HG02642 (cell line): ENCODE data around the gene ADGRL4.
"Not testable (repeated sequence)": the region's sequence is repeated elsewhere in the genome, so short reads cannot be mapped to it uniquely, and the experiment has no call there.

Experiments used
- ATAC-seq: cut with Tn5 transposase; IDR thresholded peaks from one replicate; pipeline ENCODE4 v1.9.1; 2021; ENCODE audit warnings: mild to moderate bottlenecking; ENCODE audit not compliant: unreplicated experiment, poor library complexity

Gene ADGRL4

DNA sequence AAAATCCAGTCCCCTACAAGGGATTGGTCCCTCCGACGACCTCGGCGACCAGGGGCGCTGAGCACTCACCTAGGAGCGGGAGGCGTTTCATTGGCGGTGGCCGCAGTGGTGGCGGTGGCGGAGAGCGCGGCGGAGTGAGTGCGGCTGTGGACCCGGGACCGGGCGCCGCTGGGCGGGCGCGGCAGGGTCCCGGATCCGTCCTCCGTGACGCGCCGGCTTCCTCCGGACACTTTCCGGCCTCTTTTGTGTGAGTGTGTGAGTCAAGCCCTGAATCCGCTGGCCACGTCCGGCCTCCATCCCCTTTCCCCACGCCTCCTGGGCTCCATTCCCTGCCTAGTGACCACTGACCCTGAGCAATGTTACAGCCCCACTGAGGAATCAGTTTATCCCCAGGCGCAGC, at the start of gene ADGRL4:
TSS of gene ADGRL4 (minus strand) at position 167 of the 400 bp plus-strand sequence. CDS start at position 91, 76 bp downstream.
- ATAC-seq = no peak

DNA sequence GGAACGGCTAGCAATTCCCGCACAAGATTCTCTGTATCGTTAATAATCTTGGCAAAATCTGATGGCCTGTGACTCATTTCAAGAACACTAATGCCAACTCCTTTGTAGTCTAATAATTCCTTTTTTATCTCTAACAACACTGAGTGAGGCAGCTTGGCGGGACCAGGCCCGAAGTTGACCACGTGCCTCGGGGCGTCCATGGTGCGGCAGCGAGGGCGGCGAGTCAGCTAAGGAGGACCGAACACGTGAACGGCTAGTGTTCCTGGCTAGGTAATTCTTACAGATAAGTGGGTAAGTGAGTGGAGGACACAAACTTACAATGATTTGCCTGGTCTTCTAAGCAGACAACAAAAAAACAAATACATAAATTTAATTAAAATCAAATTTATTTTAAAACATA, 49.3 kb upstream of the ADGRL4 start:
- no peak for ATAC-seq

DNA sequence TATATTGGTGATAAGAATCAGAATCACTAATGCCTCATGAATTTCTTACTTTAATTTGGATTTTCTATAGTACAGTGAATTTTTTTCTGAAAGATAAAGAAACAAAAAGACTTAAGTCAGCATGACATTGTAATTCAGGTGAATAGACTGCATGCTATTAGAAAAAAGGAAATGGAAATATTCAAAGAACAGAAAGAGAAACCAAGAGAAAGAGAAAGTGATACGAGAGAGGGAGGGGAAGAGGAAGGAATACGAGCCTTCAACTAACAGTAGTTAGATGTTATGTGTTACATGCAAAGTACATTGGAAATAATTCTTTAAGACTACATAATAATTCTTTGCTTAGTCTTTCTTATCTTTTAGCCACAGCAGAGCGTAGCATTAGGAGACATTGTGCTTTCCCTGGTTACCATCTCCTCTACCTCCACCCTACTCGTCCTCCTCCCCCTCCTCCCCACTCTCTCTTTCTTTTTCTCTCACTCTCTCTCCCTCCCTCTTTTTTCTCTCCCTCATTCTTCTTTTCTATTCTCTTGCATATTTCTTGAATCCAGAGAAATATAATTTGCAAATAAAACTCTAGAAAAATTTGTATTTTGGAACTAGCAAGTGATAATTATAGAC, 46.4 kb upstream of the ADGRL4 start:
- ATAC-seq = peak; percentile 98

DNA sequence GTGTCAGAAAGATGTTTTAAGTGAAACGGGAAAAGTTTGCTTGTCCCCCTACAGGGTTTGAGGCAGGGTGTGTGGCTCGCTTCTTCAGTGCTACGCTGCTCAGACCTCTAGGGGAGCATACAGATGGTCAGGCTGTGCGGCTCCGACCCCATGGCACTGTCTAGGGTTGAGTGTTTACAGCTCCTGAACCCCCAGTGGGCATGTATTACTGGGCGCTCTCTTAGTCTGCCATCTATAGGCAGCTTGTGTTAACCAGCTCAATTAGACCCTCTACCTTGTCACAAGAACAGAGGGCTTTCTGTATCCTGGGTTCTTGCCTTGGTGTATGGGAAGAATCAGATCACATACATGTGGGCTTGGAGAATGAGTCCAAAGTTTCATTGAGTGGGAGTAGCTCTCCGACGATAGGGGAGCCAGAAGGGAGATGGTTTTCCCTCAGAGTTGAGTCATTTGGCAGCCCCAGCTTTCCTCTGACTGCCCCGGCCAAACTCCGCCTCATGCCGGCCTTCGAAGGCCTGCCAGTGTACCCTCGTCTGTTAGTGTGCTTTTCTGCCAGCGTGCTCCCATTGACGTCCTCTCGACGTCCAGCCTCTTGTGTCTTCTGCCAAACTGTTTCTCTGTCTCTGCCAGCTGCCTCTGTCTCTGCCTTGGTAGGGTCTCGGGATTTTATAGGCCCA, 38.6 kb upstream of the ADGRL4 start:
- ATAC-seq = no peak

DNA sequence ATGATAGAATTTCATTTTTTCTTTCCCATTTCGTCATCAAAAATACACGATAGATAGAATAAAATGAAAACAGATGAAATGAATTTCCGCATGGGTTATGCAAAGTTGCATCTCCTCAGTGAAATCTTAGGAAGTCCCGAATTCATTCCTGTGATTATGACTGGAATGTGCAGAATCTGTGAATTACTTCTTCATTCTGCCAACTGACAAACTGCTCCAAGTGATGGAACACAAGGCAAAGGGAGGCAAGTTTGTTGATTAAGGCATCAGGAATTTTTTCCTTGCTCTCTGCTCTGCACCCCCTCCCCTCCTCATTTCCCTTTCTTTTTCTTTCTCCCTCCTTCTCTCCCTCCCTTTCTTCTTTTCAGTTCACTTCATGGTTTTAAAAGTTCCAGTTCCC, 37.0 kb upstream of the ADGRL4 start:
- ATAC-seq = no peak

DNA sequence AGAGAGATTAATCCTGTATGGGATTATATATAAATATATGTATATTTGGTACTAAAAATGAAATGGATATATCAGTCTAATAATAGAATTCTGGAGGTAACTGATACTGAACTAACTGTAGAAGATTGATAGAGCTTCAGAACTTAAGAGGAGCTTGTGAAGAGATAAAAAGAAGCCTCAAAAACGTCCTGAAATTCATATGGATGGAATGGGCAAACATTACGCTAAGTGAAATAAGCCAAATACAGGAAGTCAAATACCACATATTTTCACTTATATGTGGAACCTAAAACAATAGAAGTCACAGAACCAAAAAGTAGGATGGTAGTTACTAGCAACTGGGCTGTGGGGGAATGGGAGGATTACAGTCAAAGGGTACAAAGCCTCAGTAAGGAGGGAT, 36.0 kb upstream of the ADGRL4 start:
- ATAC-seq = no peak

DNA sequence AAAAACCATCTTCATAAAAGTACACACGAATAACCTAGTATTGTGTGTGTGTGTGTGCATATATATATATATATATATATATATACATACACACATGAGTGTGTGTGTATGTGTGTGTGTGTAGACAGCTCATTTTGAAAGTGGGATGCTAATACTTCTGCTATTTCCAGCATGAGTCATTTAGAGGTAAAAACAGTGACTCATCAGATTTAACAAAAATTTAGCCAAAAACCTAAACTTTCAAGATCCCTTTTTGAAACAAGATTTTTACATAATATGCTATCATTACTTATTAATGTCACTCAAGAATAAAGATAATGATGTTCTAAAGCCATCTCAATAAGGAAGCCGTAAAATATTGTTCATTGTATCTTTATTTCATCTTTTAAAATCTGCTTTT, 35.6 kb upstream of the ADGRL4 start:
- peak; percentile 55 for ATAC-seq

DNA sequence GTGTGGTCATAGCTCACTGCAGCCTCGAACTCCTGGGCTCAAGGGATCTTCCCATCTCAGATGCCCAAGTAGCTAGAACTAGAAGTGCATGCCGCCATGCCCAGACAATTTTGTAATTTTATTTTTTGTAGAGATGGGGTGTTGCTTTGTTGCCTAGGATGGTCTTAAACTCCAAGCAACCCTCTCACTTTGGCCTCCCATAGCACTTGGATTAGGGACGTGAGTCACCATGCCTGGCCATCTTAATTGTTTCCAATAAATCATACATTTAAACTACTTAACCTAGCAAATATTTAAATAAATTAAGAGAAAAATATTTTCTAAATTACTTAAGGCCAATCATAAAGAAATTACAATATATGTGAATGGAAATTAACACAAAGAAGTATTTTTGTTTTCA, 35.1 kb upstream of the ADGRL4 start:
- no peak for ATAC-seq

DNA sequence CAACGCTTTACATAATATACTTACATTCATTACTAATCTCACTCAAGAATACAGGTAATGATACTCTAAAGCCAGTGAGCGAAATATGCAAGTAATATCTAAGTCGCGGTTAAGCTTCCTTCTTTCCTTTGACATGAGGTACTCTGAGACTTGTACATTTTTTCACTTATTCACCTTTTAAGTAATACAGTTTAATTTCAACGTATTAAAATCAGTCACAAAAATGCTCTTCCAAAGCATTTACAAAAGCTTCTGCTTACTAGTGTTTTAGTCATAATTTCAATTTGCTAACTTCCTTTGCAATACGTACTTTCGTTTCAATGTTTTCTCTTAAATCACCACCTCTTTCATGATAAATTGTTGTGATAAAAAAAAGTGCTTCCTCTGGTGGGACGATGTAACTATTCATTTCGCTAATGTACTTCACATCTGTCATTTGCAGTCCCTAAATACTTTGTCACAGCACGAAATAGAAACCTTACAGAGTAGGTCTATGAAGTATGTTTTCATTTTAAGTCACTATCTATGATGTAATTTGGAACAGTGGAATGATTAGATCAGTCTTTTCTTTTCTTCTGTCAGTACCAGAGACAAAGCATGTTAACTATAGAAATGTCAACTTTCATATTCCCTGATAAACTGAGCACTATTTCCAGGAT, 34.0 kb upstream of the ADGRL4 start:
- ATAC-seq = peak; percentile 87

DNA sequence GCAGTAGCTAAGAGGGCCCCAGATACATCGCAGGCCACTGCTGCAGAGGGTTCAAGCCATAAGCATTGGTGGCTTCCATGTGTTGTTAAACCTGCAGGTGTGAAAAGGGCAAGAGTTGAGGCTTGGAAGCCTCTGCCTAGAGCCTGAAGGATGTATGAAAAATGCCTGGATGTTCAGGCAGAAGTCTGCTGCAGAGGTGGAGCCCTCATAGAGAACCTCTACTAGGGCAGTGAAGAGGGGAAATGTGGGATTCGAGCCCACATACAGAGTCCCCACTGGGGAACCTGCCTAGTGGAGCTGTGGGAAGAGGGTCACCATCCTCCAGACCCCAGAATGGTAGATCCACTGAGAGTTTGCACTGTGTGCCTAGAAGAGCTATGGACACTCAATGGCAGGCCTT, 30.6 kb upstream of the ADGRL4 start:
- no peak for ATAC-seq

DNA sequence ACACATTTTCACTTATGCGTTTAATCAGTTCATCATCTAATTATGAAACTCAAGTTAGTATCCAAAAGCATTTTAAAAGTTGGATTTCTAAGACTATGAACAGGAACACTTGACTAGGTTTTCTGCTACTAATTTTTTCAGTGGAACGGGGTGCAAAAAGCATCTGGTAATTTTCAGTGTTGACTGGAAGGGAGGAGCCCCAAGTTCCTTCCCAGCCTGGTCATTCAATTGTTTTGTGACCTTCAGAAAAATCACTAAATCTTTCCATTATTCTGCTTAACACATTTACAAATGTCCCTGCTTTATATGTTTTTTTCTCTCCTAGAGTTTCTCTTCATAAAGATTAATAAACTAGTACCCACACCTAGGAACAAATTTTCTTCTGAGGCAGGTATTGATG, 6.0 kb upstream of the ADGRL4 start:
- ATAC-seq = no peak

DNA sequence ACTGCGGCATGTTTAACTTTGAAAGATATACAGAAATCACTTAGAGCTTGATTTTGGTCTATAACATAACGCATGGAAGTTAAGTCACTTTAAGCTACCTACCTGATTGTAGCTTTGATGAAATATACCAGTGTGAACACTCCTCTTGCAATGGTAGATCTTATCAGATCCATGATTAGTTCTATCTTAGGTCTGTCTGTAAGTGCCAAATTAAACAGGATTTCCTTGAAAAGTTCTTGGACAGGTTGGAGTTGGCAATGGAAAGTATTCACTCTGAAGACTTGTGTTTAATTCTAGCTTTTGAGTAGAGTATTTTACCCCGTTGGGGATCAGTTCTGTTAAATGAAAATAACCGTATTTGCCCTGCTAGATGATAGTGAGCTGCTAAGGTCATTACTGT, 4.1 kb upstream of the ADGRL4 start:
- no peak for ATAC-seq

DNA sequence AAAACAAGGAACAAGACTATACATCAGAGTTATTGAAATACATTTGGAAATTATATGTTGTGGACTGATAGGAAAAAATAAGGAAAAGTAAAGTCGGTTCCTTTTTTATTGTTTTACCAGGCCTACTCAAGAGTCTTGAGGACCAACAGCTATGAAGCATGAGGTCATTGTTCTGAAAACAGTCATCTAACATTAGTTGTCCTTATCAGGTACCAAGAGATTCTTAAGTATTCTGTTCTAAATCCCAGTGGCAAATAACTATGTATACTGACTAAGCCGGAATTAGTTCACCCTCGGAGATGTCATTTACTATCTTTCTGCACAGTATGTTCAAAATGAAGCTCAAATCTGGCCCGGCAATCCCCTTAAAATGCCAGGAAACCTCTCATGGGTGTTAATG, 585 bp downstream of the ADGRL4 start:
- ATAC-seq = no peak

DNA sequence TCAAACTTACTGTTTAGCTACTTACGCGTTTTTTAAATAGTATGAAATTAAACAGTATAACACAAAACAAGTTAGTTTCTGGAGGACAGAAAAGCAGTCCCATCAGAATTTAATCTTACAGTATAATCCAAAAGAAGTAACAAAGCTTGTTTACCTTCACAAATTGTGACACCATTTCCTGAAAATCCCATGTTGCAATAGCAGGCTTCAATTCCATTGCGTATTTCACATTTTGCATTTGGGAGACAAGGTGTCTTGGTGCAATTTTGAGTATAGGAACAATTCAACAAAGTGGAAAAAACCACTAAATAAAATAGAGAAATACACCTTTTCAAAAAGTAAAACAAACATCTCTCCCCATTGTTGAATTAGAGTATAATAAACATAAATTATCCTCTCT, 1.6 kb downstream of the ADGRL4 start:
- no peak for ATAC-seq

DNA sequence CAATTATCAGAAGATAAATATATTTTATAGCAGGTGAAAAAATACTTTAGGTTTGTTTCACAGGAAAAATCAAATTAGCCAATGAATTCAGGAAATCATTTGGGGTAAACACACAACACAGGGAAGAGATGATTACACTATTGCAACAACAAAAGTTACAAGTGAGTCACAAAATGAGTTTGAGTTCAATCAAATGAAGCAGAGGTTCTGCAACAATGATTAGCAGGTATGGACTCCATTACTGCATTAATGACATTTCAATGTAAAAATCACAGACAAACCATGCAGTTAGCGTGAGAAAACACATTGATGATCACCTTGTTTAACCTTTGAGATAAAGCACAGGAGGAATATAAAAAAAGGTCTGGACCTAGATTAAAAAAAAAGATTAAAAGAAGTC, 9.7 kb downstream of the ADGRL4 start:
- ATAC-seq = no peak

DNA sequence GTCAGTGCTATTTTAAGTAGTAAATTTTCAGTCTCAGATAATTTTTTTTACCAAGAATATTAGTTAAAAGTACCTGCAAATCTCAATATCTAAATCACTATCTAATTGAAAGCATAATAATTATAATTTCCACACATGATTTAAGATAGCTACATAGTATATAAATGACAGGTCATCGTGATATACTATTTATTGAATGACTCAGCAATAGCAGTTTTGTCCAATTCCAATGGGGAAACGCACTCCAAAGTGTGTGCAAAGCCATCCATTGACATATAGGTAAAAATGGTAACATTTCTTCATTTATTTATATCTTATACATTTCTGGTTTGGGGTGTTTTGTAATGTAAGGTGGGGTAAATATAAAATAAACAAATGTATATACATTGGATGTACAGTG, 19.5 kb downstream of the ADGRL4 start:
- ATAC-seq = no peak

DNA sequence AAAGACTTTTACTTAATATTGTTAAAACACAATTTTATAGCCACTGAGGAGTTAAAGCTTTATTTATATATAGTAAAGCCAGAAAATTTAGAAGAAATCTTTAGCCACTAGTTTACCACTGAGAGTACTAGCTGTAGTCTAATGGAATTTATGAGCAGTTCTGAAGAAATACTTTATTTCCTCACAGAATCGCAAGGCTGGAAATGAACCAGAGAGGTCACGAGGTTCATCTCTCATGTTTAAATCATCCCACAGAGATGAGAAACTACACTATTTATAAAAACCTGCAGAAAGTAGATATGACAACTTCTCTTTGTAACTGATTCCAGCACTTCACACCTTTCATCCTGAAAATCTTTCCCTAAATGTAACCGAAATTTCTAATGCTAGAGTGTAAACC, 26.0 kb downstream of the ADGRL4 start:
- no peak for ATAC-seq

DNA sequence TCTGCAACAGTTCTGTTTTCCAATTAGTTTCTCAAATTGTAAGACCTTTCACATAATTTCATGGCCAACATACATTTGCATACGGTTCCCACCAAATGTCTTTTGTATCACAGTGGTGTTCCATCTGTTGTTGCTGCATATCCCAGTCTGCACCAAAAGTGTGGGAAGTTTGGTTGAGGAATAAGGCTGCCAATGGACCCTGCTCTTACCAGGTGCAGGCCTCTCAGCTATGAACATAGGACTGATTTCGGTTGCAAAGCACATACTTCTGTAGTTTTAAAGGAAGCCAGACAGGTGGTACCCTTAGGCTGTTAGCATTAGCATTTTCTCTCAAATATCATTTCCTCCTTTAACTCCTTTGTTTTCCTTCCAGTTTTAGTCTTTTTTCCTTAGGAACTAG, 33.8 kb downstream of the ADGRL4 start:
- ATAC-seq = no peak

DNA sequence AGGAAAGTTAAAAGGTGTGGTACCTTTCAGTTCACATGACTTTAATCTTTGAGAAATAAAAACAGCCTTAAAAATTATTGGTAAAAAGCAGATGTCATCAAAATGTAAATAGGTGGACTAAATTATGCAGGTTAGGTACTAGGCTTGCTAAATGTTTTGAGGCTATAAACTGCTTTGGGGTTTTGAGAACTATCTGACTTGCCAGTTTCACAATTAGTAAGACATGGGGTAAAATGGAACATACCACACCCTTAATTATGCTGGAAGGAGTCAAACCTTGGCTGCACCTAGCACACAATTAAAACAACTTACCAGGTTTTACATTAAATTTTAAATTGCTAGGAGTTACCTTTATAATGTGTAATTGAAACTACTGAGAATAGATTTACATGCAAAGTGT, 39.4 kb downstream of the ADGRL4 start:
- not testable (repeated sequence) for ATAC-seq

DNA sequence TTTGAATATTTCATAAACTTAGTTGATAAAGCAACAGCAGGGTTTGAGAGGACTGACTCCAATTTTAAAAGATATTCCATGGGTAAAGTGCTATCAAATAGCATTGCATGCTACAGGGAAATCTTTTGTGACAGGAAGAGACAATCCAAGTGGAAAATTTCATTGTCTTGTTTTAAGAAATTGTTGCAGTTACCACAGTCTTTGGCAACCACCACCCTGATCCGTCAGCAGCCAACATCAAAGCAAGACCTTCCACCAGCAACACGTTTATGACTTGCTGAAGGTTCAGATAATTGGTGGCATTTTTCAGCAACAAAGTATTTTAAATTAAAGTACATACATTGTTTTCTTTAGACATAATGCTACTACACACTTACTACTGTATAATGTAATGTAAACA, 47.8 kb downstream of the ADGRL4 start:
- no peak for ATAC-seq

DNA sequence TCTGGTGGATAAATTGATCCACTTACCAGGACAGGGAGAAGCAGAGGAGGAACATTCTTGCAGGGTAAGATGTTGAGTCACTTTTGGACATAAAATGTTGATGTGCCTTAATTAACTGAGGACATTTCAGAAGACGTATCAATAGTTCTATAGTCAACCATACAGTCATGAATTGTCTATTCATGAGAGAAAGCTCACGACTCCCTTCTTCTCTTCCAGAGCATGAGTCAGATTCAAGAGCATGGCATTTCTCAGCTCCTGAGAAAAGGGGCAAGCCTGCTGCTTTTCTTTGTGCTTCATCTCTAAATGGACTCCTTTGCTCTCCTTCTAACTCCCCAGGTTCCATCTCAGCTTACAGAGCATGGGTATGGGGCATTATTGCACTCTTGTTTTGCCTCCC, 55.7 kb downstream of the ADGRL4 start:
- ATAC-seq = no peak

DNA sequence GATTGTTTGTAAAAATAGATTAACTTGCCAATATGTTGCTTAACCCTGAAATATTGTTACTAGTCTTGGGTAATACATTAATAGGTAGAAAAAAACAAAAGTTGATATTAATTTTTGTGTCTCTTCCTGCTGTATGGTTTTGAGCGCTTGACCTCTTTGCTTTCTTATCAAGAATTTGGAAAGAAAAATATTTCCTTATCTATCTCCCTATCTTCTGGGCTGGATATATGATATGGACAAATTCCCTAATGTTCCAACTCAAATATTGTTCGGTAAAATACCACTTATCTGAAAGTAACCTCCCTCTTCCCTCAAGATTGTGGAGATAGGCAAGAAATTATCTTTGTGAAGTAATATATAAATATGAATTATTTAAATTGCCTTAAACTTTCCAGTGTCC, 57.3 kb downstream of the ADGRL4 start:
- no peak for ATAC-seq
